NOMO-1 treated with dmso at 0.1 percent for 144 hours (cell line): ENCODE results near the gene MPDZ.

Experiments used
- DNase-seq: peaks from one replicate; lab custom pipeline; 2025; ENCODE audit not compliant: unreplicated experiment; lab: John Stamatoyannopoulos, UW

The MPDZ gene

DNA sequence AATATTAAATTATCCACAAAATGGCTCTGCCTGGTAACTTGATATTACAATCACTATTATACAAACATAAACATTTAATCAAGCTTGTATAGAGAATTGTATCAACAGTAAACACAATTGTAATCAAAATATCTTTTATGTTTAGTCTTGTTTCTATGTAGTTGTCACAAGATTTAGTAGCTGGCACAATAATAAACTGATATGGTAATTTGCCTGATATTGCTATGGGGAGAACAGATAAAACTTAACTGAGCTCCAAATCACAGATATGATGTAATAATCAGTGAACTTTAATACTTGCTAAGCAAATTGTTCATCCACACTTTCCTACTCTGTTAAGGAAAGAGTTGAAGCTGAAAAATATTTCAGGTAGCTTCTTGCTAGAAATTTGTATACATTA is 189.8 kb downstream of the MPDZ start:
- DNase-seq: no peak

- no peak for DNase-seq
Measured at GRCh38 chr9:13088720-13089427, 190.6 kb downstream of the MPDZ start.

GRCh38 chr9:13083963-13084528 is 195.4 kb downstream of the MPDZ start:
- no peak for DNase-seq

- DNase-seq: no peak
Measured at GRCh38 chr9:13083366-13083765, 196.1 kb downstream of the MPDZ start.

DNA sequence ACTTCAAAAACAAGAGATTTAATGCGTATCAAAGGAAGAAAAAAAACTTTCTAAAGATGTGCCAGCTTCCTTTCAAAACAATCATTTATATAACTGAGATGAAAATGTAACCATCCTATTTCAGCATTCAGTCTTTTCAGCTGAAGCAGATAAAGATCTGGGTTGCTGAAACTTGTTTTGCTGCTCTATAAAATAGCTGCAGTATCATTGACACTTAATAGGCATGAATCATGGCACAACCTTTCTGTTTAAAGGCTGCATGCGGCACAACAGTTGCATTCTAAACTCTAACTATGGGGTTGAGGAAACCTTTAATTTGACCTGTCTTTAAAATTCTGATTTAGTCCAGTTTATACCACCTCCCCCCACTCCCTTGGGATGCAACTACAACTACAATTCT is 196.7 kb downstream of the MPDZ start:
- no peak for DNase-seq

GRCh38 chr9:13078164-13078563 is 201.3 kb downstream of the MPDZ start:
- DNase-seq: no peak

DNA sequence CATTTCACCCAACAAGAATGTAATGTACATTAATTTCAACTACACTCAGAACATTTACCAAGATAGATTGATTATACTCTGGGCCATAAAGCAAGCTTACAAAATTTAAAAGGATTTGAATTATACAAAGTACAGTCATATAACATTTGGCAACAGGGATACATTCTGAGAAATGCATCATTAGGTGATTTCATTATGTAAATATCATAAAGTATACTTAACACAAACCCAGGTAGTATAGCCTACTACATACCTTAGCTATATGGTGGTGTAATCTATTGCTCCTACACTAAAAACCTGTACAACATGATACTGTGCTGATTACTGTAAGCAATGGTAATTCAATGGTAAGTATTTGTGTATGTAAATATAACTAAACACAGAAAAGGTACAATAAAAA is 202.9 kb downstream of the MPDZ start:
- no peak for DNase-seq

DNA sequence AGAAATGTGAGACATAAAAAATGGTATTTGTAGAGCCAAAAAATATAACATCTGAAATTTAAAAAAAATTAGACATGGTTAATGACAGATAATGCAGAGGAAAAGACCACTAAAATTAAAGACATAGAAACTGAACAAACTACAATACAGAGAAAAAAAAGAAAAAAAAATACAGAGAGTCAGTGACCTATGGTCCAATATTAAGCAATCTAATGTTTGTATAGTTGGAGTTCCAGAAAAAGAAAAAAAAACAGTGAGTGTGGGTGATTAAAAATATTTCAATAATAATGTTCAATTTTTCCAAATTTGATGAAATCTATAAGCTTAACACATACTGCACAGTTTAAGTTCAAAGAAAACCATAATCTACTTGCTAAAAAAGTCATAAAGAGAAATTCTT is 207.6 kb downstream of the MPDZ start:
- DNase-seq: no peak

- no peak for DNase-seq
Measured at GRCh38 chr9:13070612-13071595, 208.6 kb downstream of the MPDZ start.

DNA sequence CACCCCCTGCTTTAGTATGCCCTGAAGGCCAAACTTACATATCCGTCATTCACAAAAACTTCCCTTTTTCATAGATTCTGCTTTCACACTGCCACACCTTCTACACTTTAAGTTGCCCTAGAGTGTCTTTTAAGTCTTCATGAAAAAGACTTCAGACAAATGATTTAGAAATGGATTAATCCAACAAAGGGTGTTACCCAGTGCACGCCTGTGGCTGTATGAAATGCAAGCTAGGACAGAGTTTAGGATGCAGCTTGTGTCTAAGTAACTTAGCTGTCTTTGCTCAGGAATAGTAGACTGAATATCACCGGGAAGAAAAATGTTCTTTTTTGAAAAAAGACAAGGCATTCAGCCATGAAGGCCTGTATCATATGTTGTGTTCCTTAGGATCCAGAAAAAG is 210.0 kb downstream of the MPDZ start:
- no peak for DNase-seq

DNA sequence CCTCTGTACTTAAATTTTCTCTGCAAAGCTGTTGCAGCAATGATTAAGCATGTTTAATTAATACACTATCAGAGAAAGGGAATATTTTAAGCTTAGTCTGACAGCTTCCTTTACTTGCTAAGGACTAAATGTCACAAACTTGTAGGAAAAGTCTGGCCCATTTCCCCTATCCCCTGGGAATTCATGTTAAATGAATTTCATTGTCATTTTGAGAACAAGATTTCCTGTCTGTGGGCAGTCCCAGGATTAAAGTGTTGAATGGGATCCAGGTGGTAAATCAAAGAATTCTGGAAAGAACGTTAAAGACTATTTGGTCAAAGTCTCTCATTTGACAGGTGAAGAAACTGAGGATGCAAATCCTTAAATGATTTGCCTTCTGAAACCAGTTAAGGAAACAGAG is 214.8 kb downstream of the MPDZ start:
- DNase-seq: no peak

- no peak for DNase-seq
Measured at GRCh38 chr9:13063880-13064459, 215.5 kb downstream of the MPDZ start.

DNA sequence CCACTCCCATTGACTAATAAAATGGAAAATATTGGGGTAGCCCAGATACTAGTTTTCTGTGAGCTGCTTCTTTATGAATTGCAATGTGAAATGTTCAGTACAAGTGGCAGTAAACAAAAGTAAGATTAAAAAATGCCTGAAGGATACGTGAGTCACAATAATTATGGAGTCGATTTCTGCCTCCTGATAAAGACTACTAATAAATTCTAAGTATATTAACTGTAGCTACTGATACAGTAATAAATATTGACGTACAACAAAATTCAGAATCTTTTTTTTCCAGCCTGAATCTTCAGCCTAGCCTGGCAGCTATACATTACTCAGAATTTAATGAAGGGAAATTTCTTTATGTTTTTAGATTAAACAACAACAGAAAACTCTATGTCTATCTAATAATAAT is 218.1 kb downstream of the MPDZ start:
- DNase-seq: no peak
